ENCODE measurements around the gene EZH1. TPM values are rescaled to one million over a fixed set of nuclear protein-coding genes. Genes with fewer than 3 reads are reported as not detected.
A peak's percentile ranks its signal among the peaks of the same experiment; 100 is the strongest.

Gene EZH1
- total and polyA plus RNA-seq, 8 donors: 6.3 to 512 (median 29.1) TPM

GRCh38 chr17:42691021-42691545, 53.8 kb downstream of the EZH1 start:
- no peaks in the 10 kb centered on the region for H3K27me3 ChIP-seq
- H3K36me3 ChIP-seq: peaks cover 10 to 86% (median 68%) of the 10 kb centered on the region in 4 donors
- intact Hi-C loops (cut with DNase I; ENCODE audit: low total_unique reads): no loop called here
- DNase-seq: no peak
- no peaks in the 10 kb centered on the region for H3K9me3 ChIP-seq
- 91 to 96% (median 95%) methylated on average over 12 of the region's 12 CpGs for WGBS, 5 donors
- TF ChIP-seq EP300 (IDR thresholded peaks at IDR 0.05) (no peak), CTCF (IDR thresholded peaks at IDR 0.05) (no peak), POLR2AphosphoS5 (IDR thresholded peaks at IDR 0.05) (no peak), POLR2A (IDR thresholded peaks at IDR 0.05) (no peak)
- no peaks in the 10 kb centered on the region for H3K4me1 ChIP-seq
- H3K4me3 ChIP-seq: no peak overlapping the region
- no peak overlapping the region for H3K27ac ChIP-seq

- DNase-seq: no peak
- TF ChIP-seq POLR2A (IDR thresholded peaks at IDR 0.05) (no peak), EP300 (IDR thresholded peaks at IDR 0.05) (no peak), POLR2AphosphoS5 (IDR thresholded peaks at IDR 0.05) (no peak), CTCF (IDR thresholded peaks at IDR 0.05) (no peak)
- Histone ChIP-seq H3K9me3 (no peaks in the 10 kb centered on the region), H3K36me3 (peaks cover 10 to 86% (median 66%) of the 10 kb centered on the region in 4 donors), H3K27me3 (no peaks in the 10 kb centered on the region), H3K4me3 (no peak overlapping the region), H3K27ac (no peak overlapping the region), H3K4me1 (no peaks in the 10 kb centered on the region)
- WGBS, 5 donors: 85 to 91% (median 88%) methylated on average over 8 to 10 of the region's 10 CpGs
- intact Hi-C loops (cut with DNase I; ENCODE audit: low total_unique reads): no loop called here
Measured at GRCh38 chr17:42690596-42690995, 54.2 kb downstream of the EZH1 start.

GRCh38 chr17:42687707-42688320, 57.0 kb downstream of the EZH1 start:
- intact Hi-C loops (cut with DNase I; ENCODE audit: low total_unique reads): loop anchor here (10.0 kb wide), 1 partner anchor 103 kb away; no protein-coding TSS in a partner anchor
- no peak overlapping the region for H3K27ac ChIP-seq
- H3K27me3 ChIP-seq: peaks cover 0 to 11% (median 2%) of the 10 kb centered on the region in 3 donors
- peaks cover 0 to 67% (median 45%) of the 10 kb centered on the region in 4 donors for H3K36me3 ChIP-seq
- WGBS, 5 donors: 81 to 87% (median 84%) methylated on average over 27 of the region's 27 CpGs
- peak in 1 of 2 donors; percentile 39 for DNase-seq
- H3K4me1 ChIP-seq: peaks cover 10 to 26% (median 23%) of the 10 kb centered on the region in 4 donors
- no peaks in the 10 kb centered on the region for H3K9me3 ChIP-seq
- no peak for TF ChIP-seq CTCF (IDR thresholded peaks at IDR 0.05)
- no peak overlapping the region for H3K4me3 ChIP-seq

GRCh38 chr17:42686520-42687128, 58.2 kb downstream of the EZH1 start:
- H3K27me3 ChIP-seq: peaks cover 0 to 23% (median 7%) of the 10 kb centered on the region in 3 donors

More at GRCh38 chr17:42686520-42687128, 58.2 kb downstream of the EZH1 start:
- peaks cover 16 to 38% (median 34%) of the 10 kb centered on the region in 4 donors for H3K4me1 ChIP-seq
- H3K4me3 ChIP-seq: no peak overlapping the region
- intact Hi-C loops (cut with DNase I; ENCODE audit: low total_unique reads): loop anchor here (10.0 kb wide), 1 partner anchor 102 kb away; no protein-coding TSS in a partner anchor
- TF ChIP-seq EP300 (IDR thresholded peaks at IDR 0.05) (no peak), CTCF (IDR thresholded peaks at IDR 0.05) (no peak), POLR2A (IDR thresholded peaks at IDR 0.05) (no peak), POLR2AphosphoS5 (IDR thresholded peaks at IDR 0.05) (no peak)
- no peak for DNase-seq
- 78 to 88% (median 83%) methylated on average over 29 to 32 of the region's 32 CpGs for WGBS, 5 donors
- no peaks in the 10 kb centered on the region for H3K9me3 ChIP-seq
- H3K27ac ChIP-seq: no peak overlapping the region
- H3K36me3 ChIP-seq: peaks cover 0 to 55% (median 33%) of the 10 kb centered on the region in 4 donors
